DND-41 (cell line): Measurements from ENCODE around the gene CFAP58.

Experiments used
- ATAC-seq: fragments of 200-7000 bp; cut with Tn5 transposase; 3 replicates; pipeline ENCODE4 v1.9.1; 2021; ENCODE audit warnings: low read depth; ENCODE audit not compliant: insufficient read depth
- DNase-seq: peaks from one replicate; pipeline ENCODE4 v3.0.0-alpha.2; 2020
- H2AFZ ChIP-seq: 2 replicates; pipeline ENCODE4 v1.6.0; 2012; ENCODE audit warnings: low read depth, low read length
- H3K27ac ChIP-seq: 2 replicates; pipeline ENCODE4 v1.5.1; 2012; ENCODE audit warnings: low read length, inconsistent platforms
- H3K27me3 ChIP-seq: fragments of 200-600 bp; sonication (generic); 2 replicates; pipeline ENCODE4 v1.6.0; 2012; ENCODE audit warnings: low read length, mild to moderate bottlenecking, inconsistent platforms; ENCODE audit not compliant: insufficient read depth, poor library complexity
- H3K36me3 ChIP-seq: 2 replicates; pipeline ENCODE4 v1.5.1; 2012; ENCODE audit warnings: low read length, inconsistent platforms; ENCODE audit not compliant: insufficient read depth
- H3K4me1 ChIP-seq: 2 replicates; pipeline ENCODE4 v1.5.1; 2012; ENCODE audit warnings: mild to moderate bottlenecking, low read length; ENCODE audit not compliant: insufficient read depth
- H3K4me2 ChIP-seq: 2 replicates; pipeline ENCODE4 v1.6.0; 2012; ENCODE audit warnings: mild to moderate bottlenecking, moderate library complexity, low read length, inconsistent platforms; ENCODE audit not compliant: insufficient read depth
- H3K4me3 ChIP-seq, 2 experiments: fragments of 200-600 bp in 1 of 2; shearing (Covaris generic) in 1 of 2; 2 replicates each; pipeline ENCODE4 v1.5.1; 2012 to 2016; ENCODE audit warnings: inconsistent platforms in 2 of 2, low read length in 2 of 2, mild to moderate bottlenecking in 2 of 2, low read depth in 1 of 2, moderate library complexity in 1 of 2
- H3K79me2 ChIP-seq: 2 replicates; pipeline ENCODE4 v1.6.0; 2012; ENCODE audit warnings: low read length, inconsistent platforms; ENCODE audit not compliant: insufficient read depth
- H3K9ac ChIP-seq: 2 replicates; pipeline ENCODE4 v1.6.0; 2012; ENCODE audit warnings: low read depth, mild to moderate bottlenecking, inconsistent platforms, low read length, moderate library complexity
- H3K9me3 ChIP-seq: 2 replicates; pipeline ENCODE4 v1.5.1; 2012; ENCODE audit warnings: low read length, moderate library complexity, mild to moderate bottlenecking, inconsistent platforms; ENCODE audit not compliant: insufficient read depth, severe bottlenecking
- H4K20me1 ChIP-seq: 2 replicates; pipeline ENCODE4 v1.6.0; 2012; ENCODE audit warnings: low read length; ENCODE audit not compliant: insufficient read depth
- EZH2 ChIP-seq: IDR thresholded peaks from 3 replicates; pipeline ENCODE4 v1.6.1; 2012; ENCODE audit warnings: borderline replicate concordance, low read depth, mild to moderate bottlenecking, moderate library complexity, low read length, inconsistent platforms; ENCODE audit not compliant: severe bottlenecking
- TF ChIP-seq, protein P1 (sequence below): IDR thresholded peaks from 2 replicates; pipeline ENCODE4 v1.5.1; 2012; ENCODE audit warnings: borderline replicate concordance, low read length, moderate library complexity, mild to moderate bottlenecking; ENCODE audit not compliant: poor library complexity, severe bottlenecking; ENCODE audit errors: extremely low read depth

Gene CFAP58

DNA sequence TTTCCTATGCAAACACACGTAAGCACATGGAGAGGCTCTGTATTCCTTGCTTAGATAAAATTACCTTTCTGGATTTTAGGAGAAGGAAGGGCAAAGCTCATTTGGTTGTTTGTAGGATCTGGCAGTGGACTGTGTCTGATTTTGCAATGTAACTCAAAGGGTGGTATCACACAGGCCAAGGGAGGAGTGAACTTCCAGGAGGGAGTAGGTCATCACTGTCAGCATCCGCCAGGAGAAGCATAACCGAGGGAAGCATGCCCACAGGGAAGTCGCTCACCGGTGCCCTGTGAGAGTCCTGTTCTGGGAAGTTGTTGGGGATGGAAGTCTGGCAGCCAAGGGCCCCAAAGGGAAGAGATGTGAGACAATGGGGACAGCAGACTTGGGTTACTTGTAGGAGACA is 74.4 kb downstream of the CFAP58 start:
- TF ChIP-seq, protein P1, sequence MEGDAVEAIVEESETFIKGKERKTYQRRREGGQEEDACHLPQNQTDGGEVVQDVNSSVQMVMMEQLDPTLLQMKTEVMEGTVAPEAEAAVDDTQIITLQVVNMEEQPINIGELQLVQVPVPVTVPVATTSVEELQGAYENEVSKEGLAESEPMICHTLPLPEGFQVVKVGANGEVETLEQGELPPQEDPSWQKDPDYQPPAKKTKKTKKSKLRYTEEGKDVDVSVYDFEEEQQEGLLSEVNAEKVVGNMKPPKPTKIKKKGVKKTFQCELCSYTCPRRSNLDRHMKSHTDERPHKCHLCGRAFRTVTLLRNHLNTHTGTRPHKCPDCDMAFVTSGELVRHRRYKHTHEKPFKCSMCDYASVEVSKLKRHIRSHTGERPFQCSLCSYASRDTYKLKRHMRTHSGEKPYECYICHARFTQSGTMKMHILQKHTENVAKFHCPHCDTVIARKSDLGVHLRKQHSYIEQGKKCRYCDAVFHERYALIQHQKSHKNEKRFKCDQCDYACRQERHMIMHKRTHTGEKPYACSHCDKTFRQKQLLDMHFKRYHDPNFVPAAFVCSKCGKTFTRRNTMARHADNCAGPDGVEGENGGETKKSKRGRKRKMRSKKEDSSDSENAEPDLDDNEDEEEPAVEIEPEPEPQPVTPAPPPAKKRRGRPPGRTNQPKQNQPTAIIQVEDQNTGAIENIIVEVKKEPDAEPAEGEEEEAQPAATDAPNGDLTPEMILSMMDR, result no peak
- TF ChIP-seq EZH2, result no peak
- no peaks in the 10 kb centered on the region for H3K36me3 ChIP-seq
- no peak overlapping the region for H3K9ac ChIP-seq
- no peak overlapping the region for H2AFZ ChIP-seq
- DNase-seq, result no peak
- no peak for ATAC-seq
- no peaks in the 10 kb centered on the region for H4K20me1 ChIP-seq
- H3K4me3 ChIP-seq, result no peak overlapping the region
- H3K4me1 ChIP-seq, result no peaks in the 10 kb centered on the region
- no peak overlapping the region for H3K27ac ChIP-seq
- no peaks in the 10 kb centered on the region for H3K79me2 ChIP-seq
- no peaks in the 10 kb centered on the region for H3K9me3 ChIP-seq
- peaks cover 13% of the 10 kb centered on the region for H3K27me3 ChIP-seq
- H3K4me2 ChIP-seq, result no peak overlapping the region

- no peak overlapping the region for H3K9ac ChIP-seq
- no peaks in the 10 kb centered on the region for H3K9me3 ChIP-seq
- no peak for ATAC-seq
- H3K36me3 ChIP-seq, result no peaks in the 10 kb centered on the region
- no peak overlapping the region for H3K27ac ChIP-seq
- no peak overlapping the region for H3K4me3 ChIP-seq
- no peaks in the 10 kb centered on the region for H3K4me1 ChIP-seq
- H3K4me2 ChIP-seq, result no peak overlapping the region
- DNase-seq, result no peak
- no peaks in the 10 kb centered on the region for H3K79me2 ChIP-seq
- no peak overlapping the region for H2AFZ ChIP-seq
- TF ChIP-seq EZH2, result no peak
- TF ChIP-seq, protein P1, result no peak
- H4K20me1 ChIP-seq, result no peaks in the 10 kb centered on the region
- H3K27me3 ChIP-seq, result peaks cover 13% of the 10 kb centered on the region
These were observed 76.2 kb downstream of the CFAP58 start for GRCh38 chr10:104429846-104430245.

- H3K27me3 ChIP-seq, result peaks cover 13% of the 10 kb centered on the region
- H3K27ac ChIP-seq, result no peak overlapping the region
- ATAC-seq (no peak), DNase-seq (no peak)
- H2AFZ ChIP-seq, result no peak overlapping the region
- H3K4me1 ChIP-seq, result no peaks in the 10 kb centered on the region
- TF ChIP-seq EZH2, result no peak
- TF ChIP-seq, protein P1, result no peak
- no peak overlapping the region for H3K4me2 ChIP-seq
- H3K36me3 ChIP-seq, result no peaks in the 10 kb centered on the region
- no peaks in the 10 kb centered on the region for H3K79me2 ChIP-seq
- no peaks in the 10 kb centered on the region for H3K9me3 ChIP-seq
- H3K4me3 ChIP-seq, result no peak overlapping the region
- H3K9ac ChIP-seq, result no peak overlapping the region
- no peaks in the 10 kb centered on the region for H4K20me1 ChIP-seq
These were observed 76.7 kb downstream of the CFAP58 start for GRCh38 chr10:104430360-104430759.

DNA sequence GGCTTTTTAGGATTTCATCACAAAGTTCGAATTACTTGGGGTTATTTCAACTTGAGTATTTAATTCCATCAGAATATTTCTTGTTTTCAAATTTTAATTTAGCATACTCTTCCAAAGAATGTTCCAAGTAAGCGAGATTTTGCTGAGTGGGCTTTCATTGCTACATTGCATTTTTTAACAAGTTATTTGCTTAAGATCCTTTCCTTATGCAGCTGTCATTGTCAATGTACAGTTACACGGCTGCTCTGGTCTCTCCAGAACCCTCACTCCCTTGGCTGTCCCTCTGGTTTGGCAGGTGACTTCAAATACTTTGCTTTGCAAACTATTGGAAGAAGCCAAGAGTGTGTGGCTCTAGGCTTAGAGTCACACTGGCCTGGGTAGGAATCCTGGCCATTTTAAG is 80.0 kb downstream of the CFAP58 start:
- H3K27me3 ChIP-seq, result peaks cover 13% of the 10 kb centered on the region
- H3K9me3 ChIP-seq, result no peaks in the 10 kb centered on the region
- no peak overlapping the region for H3K4me2 ChIP-seq
- H3K79me2 ChIP-seq, result no peaks in the 10 kb centered on the region
- no peak overlapping the region for H3K9ac ChIP-seq
- DNase-seq (no peak), ATAC-seq (no peak)
- no peaks in the 10 kb centered on the region for H3K4me1 ChIP-seq
- H4K20me1 ChIP-seq, result no peaks in the 10 kb centered on the region
- no peak overlapping the region for H3K4me3 ChIP-seq
- no peaks in the 10 kb centered on the region for H3K36me3 ChIP-seq
- TF ChIP-seq EZH2, result no peak
- TF ChIP-seq, protein P1, result no peak
- H2AFZ ChIP-seq, result no peak overlapping the region
- no peak overlapping the region for H3K27ac ChIP-seq
